Hindlimb muscle (tissue), 1 donor: ENCODE data around the gene AUTS2. TPM values are rescaled to one million over a fixed set of nuclear protein-coding genes. Genes with fewer than 3 reads are reported as not detected.

Experiments
- DNase-seq: peaks from one replicate; pipeline ENCODE4 v3.0.0-alpha.2; 2013
- polyA plus RNA-seq: library from polyadenylated mRNA; unstranded; fragments of 120-200 nt; gene quantifications from one replicate; pipeline ENCODE4 v1.2.1, GENCODE V29; 2013; ENCODE audit not compliant: insufficient read length

The AUTS2 gene
- polyA plus RNA-seq, 1 donor, result 80.5 TPM

DNA sequence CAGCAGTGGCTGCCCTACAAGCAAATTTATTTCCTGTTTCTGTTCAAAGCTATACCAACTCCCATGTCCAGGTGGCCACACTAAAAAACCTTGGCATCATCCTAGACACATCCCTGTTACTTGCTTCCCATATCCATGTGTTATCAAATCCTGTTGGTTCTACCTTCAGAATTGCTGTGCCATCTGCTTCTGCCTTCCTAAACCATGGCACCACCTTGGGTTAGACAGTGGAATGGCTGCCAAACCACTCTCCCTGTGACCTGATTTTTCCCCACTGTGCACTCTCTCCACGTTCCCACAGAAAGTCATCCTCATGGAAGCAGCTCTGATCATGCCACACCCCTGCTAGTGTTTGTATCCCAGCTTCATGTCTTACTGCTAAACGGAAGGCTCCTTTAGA, 836.1 kb downstream of the AUTS2 start:
- DNase-seq, result no peak

DNA sequence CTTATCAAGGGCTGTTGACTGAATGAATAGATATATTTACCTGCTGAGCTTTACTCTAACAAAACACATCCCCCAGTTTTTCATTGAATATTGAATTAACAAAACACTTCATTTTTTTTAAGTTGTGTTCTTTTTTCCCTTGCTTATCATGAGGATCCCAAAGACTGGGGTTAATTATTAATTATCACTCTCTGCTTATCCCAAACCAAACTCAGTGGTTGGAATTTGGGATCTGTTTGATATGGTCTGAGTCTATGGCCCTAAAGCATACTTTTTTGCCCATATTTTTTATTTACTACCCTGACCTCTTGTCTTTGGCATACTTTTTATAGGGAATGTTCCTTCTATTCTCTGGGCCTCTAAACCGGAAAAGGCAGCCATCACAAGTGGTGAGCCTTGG, 836.5 kb downstream of the AUTS2 start:
- DNase-seq, result no peak

DNA sequence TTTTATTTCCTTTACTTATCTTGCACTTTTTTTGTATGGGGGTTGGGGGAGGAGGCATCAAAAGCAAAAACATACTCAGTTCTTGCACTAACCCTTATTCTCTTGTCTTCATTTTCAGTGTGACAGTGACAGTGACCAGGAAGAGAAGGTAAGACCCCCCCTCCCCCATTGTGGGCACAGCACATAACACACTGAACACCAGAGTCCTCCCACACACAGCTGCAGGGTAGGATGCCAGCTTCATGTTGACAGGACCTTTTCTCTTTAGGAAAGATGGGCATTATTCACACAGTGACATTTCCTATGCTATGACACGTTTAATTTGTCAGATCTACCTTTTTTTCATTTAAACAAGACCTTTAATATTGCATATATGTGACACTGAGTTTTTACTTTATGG, 837.4 kb downstream of the AUTS2 start:
- DNase-seq, result no peak

DNA sequence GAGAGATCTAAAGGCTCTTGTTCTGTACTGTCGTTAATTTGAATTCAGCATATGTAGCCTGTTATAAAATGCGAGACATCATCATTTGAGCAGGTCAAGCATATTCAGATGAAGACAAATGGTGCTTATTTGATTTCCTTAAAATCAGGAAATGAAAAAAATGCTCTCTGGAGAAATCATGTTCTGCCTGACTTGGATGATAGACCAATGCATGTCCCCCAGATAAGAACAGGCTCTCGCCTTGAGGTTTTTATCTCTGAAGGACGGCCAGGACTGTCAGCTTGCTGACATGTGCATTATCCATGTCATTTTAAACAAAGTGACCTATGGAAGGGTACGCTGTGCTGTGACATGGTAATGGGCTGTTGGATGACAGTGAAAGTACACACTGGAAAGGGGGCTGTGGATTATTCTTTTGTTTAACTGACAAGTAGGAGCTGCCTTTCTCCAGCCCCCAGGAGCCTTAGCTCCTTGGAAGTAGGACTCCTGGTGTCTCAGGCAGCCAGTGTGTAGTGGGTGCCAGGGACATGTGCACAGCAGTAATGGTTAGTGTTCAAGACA, 838.6 kb downstream of the AUTS2 start:
- DNase-seq, result no peak

DNA sequence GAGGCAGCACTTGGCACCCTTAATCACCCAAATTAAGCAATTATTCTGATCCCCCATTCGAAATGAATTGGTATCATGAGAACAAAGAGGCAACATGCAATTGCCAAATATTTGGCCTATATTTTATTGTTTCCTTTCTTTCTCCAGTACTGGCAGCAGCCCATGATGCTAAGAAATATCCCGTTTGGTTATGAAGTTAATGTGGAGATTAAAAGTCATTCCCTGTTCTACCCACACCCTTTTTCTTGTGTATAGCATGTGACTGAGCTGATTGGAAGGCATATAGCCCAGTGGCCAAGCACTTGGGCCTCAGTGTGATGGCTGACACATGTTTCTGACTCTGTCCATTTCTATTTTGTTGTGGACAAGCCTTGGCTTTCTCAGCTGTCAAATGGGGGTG, 841.4 kb downstream of the AUTS2 start:
- DNase-seq, result no peak

DNA sequence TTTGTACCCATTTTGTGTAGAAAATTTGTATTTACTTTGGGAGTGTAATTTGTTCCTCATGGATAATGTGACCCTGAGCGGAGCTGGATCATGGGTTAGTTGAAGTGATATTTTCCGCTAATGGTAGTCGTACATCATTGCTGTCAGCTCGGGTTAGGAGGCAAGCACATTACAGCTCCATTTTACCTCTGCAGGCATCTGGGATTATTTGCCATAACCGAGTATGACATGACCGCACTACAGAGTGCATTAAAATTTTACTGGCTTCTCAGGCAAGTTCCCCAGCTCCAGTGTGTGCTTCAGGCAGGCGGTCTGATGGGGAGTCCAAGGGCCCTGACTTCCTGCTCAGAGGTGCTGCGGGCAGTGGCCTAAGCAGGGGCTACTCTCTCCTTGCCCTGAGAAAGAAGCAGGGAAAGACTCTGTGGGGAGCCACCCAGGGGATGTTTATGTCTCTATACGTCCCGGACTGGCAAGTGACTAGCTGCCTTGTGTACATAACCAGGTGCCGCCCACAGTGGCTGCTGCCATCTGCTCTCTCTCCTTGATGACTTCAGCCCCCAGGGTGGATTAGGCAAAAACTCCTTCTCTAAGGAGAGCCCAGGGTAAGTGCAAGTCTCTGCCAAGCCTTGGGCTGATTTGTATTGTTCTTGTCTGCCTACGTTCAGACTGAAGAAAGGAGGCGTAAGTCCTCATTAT, 848.3 kb downstream of the AUTS2 start:
- no peak for DNase-seq

DNA sequence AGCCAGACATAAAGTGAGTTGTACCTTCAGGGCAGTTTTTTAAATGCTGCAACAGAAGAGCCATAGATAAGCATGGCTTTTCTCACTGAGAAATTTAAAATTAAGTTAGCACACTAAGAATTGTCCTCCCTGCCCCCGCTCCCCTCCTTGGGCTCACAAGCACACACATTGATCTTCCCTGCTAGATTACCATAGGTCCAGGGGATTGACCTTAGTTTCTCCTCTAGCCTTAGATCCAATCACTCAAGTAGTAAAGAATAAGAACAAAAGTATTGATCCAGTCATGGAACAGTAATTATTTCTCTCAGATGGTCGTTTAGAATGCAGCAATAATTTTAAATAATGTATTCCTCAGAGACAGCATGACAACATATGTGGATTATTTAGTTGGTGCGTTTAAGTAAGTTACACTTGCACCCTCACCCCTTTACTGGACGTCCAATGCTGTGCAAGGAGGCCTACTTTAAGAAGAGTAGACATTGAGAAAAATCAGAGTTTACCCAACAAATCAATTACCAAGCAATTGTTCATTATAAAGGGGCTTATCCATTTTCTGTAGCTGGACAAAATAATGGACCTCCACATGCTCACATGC, 850.1 kb downstream of the AUTS2 start:
- DNase-seq, result no peak

DNA sequence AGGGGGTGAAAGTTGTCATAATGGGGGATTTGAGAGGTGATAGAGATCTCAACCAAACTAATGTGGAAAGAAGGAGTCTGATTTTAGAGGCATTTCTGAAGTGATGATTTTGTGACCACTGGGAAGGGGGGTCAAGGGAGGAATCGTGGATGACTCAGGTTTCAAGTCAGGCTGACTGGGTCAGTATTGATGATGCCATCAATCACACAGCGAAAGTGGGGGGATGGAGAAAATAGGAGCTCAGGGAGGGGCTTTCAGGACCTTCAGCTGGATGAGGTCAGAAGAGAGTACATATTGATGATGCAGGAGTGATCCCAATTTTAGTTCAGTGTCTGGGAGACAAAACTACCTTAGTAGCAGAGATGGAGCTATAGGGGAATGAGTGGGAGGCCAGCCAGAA, 852.5 kb downstream of the AUTS2 start:
- no peak for DNase-seq

DNA sequence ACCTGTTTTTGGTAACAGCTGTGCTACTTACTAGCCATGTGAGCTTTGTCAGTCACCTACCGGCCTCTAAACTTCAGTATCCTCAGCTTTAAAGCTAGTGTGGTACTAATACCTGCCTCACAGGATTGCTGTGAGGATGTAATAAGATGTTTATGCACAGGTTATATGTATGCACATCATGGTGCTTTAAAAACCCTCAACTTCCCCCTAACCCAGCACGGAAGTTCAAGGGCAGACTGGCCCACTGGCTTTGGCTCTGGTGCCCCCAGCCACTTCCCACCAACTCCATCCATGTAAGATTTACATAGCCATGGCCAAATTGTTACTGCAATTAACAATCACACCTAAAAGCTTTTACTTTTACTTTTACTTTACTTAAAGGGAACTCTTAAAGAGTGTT, 857.6 kb downstream of the AUTS2 start:
- DNase-seq, result no peak

DNA sequence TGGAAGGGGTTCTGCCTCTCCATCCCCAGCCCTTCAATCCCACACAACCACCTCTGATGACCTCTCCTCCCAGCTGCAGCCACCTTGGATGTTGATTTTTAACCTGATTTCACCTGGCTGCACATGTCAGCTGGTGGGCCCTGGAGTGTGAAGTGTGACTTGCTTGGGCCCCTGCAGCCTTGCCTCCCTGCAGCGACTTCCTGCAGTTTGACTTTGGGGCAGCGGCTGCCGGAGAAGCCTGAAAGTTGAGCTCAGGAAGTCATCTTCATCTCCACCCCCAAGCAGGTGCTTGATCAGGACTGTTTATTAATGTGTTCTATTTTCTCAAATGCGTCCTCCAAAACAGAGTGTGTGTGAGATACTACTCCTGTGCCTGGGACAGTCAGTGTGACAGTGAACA, 858.4 kb downstream of the AUTS2 start:
- DNase-seq, result no peak

DNA sequence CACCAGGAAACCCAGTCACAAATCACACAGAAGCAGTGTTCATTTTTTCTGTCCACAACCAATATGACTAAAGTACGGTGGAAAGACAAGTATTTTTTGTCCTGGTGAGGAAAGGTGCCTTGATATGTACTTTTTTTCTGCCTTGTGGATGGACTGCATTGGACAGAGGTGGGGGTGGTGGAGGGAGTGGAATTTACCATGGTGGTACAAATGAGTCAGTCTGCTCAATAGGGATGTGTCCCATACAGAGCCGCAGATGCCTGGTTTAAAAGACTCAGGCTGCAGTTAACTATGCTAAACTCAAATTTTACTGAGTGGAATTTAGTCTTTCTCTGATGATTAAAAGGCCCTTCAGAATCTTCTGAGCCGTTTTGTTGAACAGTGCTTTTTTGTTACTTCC, 859.2 kb downstream of the AUTS2 start:
- no peak for DNase-seq

DNA sequence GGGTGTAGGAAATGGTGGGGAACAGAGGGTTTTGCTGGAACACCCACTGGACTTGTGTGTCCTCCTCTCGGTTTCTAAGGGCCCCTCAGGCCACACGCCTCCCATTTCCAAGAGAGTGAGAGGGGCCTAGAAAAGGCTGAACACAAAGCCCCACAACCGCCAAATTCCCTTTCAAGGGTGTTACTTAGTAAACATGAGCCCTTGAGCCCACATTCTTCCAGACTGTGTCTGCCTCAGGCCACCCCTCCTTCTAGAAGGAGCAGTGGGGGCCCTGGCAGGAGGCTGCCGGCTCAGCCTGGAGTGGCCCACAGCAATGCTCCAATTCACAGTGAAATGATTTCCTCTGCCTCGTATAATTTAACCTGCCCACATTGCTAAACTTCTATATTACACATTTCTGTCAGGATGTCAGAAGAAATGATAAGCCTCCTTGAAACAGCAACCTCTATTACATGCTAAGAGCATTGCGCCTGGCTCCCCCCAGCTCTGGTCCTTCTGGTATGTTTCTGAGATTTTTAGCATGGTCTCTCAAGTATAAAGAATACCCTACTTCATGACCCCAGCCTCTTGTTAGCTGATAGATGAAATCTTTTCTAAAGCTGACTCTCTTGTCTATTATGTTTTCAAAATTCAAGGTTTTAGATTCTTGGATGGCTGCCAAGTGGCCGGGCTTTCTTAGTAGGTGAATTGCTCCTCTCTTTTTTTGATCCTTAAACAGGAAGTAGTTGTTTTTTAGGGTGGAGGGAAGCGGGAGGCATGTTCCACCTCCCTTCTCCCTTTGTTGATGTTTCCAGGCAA, 859.8 kb downstream of the AUTS2 start:
- no peak for DNase-seq

DNA sequence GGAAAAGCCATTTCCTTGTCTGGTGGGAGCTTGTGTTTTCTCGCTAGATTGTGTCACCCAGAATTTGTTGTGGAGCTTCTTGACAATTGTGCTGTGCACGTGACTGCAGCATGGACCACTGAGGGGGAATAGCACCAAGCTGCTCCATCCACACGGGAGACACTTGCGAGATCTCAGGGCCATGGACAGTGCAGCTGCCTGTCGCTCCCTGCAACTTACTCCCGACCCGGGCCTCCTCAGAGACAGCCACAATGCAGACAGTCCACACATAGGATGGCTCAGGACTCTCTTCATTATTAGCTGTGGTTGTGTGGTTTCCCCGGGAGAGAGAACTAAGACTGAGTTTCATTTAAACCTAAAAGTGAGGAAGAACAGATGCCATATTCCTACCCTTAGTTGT, 860.5 kb downstream of the AUTS2 start:
- DNase-seq, result no peak

DNA sequence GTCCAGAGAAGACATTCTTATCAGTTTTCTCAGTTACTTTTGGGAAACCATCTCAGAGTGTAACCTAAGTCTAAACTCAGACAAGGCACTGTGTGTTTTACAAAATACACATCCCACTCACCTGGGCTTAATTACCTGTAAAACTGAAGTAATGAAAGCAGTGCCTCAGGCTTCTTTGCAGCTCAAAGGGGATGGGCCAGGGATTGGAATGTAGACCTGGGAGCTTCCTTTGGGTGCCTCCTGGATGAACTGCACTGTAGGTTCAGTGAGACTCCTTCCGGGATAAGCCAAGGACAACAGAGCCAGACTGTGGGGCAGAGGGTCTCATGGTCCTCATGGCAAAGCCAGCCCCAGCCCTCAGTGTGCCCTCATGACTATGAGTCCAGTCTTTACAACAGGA, 861.3 kb downstream of the AUTS2 start:
- DNase-seq, result no peak

DNA sequence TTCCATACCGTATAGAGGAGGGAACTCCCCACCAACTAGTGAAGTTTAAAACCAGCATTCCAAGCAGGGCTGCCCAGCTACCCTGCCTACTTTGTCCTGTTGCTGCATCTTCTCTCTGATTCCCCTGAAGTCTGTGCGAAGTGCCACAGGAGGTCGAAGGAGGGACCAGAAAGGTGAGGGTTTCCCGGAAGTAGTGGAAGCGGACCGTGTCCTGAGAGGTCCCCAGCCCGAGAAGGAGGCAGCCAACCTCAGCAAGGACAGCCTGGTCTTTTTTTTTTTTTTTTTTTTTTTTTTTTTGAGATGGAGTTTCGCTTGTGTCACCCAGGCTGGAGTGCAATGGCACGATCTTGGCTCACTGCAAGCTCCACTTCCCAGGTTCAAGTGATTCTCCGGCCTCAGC, 861.8 kb downstream of the AUTS2 start:
- DNase-seq, result no peak

DNA sequence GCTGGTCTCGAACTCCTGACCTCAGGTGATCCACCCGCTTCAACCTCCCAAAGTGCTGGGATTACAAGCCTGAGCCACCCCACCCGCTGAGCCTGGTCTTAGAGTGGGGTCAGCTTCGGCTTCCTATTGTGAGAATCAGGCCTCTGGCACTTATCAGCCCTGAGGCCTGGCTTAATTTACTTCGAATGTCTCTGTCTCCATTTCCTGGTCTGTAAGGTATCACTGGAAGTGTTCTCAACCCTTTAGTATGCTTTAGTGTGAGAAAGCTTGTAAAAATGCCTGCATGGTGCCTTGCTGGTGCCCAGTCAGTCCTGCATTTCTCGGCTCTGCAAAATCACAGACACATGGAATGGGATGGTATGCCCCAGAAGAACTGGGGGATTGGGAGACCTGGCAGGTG, 862.3 kb downstream of the AUTS2 start:
- DNase-seq, result no peak

DNA sequence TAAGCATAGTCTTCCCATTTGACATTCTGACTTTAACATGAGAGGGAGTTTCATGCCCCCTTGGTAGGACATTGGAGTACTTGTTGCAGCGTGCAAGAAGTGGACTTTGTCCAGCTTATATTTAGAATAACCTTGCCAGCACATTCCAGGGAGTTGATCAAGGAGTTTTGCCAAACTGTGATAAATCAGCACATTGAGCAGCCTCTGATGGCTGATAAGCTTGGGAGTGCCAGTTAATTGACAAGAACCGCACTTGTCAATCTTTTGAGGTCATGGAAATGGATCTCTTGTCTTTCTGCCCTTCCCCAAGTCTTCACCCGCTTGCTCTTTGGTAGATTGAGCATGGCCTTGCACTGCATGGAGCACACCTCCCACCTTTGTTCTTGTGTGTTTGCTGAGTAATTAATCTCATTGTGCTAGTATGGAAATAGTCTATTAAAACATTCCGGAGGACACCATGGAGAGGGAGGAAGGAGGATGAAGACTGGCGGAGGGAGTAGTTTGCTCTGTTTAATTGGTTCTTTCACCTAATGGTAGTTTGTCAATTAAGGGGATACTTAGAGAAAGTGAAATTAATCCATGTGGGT, 865.2 kb downstream of the AUTS2 start:
- no peak for DNase-seq

DNA sequence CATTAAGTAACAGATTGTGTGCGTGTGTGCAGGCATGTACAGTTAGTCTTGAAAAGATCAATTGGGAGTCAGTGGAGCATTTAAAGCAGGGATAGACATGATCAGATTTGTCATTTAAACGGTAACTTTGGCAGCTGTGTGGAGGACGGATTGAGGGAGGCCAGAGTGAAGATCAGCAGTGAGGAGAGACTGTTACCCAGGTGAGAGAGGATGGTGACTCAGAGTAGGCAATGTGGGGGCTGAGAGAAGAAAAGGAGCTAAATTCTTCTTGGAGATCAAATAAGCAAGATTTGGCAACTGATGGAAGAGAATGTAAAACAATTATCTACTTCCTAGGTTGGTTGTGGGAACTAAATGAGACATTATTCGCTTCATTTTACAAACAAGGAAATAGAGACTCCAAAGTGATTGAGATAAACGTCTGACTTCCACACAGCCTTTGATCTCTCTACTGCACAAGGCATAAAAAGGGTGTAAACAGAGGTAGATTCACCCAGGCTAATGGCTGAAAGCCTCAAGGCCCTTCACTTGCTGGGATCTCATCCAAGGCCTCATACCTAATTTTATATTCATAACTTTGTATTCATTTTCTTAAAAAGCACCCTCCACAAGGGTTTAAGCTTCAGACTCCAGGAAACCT, 868.6 kb downstream of the AUTS2 start:
- DNase-seq, result no peak

DNA sequence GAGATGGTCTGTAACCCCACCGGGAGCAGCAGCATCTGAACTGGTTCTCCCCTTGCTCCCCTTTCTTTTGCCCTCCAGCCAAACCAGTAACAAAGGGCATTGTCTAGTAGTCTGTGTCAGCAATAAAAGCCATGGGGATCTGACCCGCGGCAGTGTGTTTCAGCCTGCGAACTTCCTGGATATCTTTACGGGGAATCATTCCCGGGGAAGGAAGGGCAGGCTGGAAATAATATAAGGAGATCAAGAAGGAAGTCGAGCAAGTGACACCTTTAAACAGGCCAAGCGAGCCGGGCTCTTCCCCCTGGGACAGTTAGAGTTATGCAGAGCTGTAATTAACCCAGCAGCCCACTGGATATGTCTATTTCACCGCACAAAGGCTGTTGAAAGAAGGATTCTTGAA, 872.5 kb downstream of the AUTS2 start:
- DNase-seq, result no peak

DNA sequence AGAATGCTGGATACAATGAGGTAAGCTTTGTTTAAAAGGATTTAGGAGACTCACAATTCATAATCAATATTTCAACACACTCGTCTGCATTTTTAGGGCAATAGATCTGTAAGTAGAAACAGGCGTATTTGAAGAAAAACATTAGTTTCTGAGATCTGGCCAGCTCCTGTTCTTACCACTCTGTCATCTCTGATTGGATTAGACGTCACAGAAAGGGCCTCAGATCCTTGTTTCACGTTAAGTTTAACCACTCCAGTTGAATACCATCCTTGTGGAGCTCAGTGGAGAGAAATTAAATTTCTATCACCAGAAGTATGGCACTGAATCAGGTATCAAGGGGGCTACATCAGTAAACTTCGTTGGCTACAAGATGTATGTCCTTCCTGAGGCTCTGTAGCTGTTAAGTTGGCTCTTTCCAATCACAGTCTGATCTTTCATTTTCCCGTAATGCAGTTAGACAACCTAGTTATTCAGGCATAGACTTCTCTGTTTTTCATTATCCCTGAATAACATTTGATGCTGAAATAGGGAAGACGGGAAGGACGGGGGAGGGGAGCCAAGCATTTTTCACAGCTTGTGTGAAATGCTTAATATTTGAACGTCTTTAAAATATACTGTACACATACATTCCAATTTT, 874.4 kb downstream of the AUTS2 start:
- DNase-seq, result no peak

DNA sequence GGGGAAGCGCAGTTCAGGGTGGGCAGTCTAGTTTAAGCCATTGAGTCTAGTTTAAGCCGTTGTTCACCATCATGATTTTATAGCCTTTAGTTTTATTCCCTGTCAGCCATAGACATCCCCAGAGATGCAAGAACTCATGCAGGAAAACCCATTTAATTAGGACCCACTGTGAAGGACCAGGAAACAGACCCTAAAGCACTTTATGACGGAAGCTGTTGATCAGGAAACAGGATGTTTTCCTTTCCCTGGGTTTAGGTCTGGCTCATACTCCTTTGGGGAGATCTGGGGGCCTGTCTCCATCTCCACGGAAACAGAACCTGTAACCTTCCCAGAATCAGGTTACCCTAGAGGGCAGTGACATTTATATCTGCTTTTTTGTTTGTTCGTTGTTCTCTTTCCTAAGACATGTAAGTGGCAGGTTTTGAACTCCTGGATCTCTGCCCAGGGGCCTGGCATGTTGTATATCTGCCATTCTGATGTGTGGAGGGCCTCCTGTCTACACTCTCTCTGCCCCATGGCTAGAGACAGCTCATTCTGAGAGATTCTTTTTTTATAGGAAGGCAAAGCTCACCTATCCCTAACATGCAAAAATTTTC, 876.5 kb downstream of the AUTS2 start:
- no peak for DNase-seq
